HG03558 (cell line): ENCODE results near the gene ARSG.
"Not testable (repeated sequence)": the region's sequence is repeated elsewhere in the genome, so short reads cannot be mapped to it uniquely, and the experiment has no call there.

Experiments
- ATAC-seq: cut with Tn5 transposase; IDR thresholded peaks from one replicate; pipeline ENCODE4 v1.9.1; 2021; ENCODE audit warnings: moderate number of reproducible peaks; ENCODE audit not compliant: unreplicated experiment; ENCODE audit errors: extremely low read depth

The ARSG gene

GRCh38 chr17:68387435-68388218 is 96.3 kb downstream of the ARSG start:
- ATAC-seq, result no peak

- ATAC-seq, result no peak
These were observed 97.7 kb downstream of the ARSG start for GRCh38 chr17:68389041-68389440.

- ATAC-seq, result no peak
These were observed 99.7 kb downstream of the ARSG start for GRCh38 chr17:68390888-68391545.

GRCh38 chr17:68391561-68392268 is 100.4 kb downstream of the ARSG start:
- no peak for ATAC-seq

GRCh38 chr17:68394608-68395331 is 103.5 kb downstream of the ARSG start:
- no peak for ATAC-seq

- ATAC-seq, result no peak
These were observed 105.2 kb downstream of the ARSG start for GRCh38 chr17:68396226-68397107.

GRCh38 chr17:68397108-68397536 is 105.8 kb downstream of the ARSG start:
- ATAC-seq, result no peak

GRCh38 chr17:68398691-68399637 is 107.7 kb downstream of the ARSG start:
- no peak for ATAC-seq

- no peak for ATAC-seq
These were observed 108.5 kb downstream of the ARSG start for GRCh38 chr17:68399638-68400403.

GRCh38 chr17:68400404-68400735 is 109.1 kb downstream of the ARSG start:
- ATAC-seq, result no peak

- ATAC-seq, result no peak
These were observed 110.0 kb downstream of the ARSG start for GRCh38 chr17:68401288-68401687.

- no peak for ATAC-seq
These were observed 111.8 kb downstream of the ARSG start for GRCh38 chr17:68403122-68403521.

GRCh38 chr17:68403837-68404236 is 112.5 kb downstream of the ARSG start:
- ATAC-seq, result not testable (repeated sequence)

GRCh38 chr17:68407656-68408055 is 116.4 kb downstream of the ARSG start:
- not testable (repeated sequence) for ATAC-seq

- not testable (repeated sequence) for ATAC-seq
These were observed 122.6 kb downstream of the ARSG start for GRCh38 chr17:68413597-68414560.

GRCh38 chr17:68414901-68415300 is 123.6 kb downstream of the ARSG start:
- not testable (repeated sequence) for ATAC-seq

GRCh38 chr17:68417317-68417716 is 126.0 kb downstream of the ARSG start:
- no peak for ATAC-seq
